ENCODE data around the gene SCLY. TPM values are rescaled to one million over a fixed set of nuclear protein-coding genes. Genes with fewer than 3 reads are reported as not detected.

Gene SCLY
- total RNA-seq, 4 donors from 2014 or later, result 13.6 to 23.3 (median 17.6) TPM

GRCh38 chr2:238121511-238122286, 60.9 kb downstream of the SCLY start:
- Histone ChIP-seq H3K36me3 (no peaks in the 10 kb centered on the region), H3K4me1 (no peaks in the 10 kb centered on the region), H3K27ac (no peak overlapping the region), H3K27me3 (peaks cover 0 to 32% of the 10 kb centered on the region in 2 donors), H3K9me3 (no peaks in the 10 kb centered on the region), H3K4me3 (no peak overlapping the region)
- WGBS, 2 donors, result 88 to 91% methylated on average over 17 to 27 of the region's 27 CpGs
- TF ChIP-seq POLR2A (IDR thresholded peaks at IDR 0.05) (no peak), EP300 (IDR thresholded peaks at IDR 0.05) (no peak), CTCF (IDR thresholded peaks at IDR 0.05) (no peak)
- no peak for DNase-seq (ENCODE audit: low spot score in 2 of 2)

- no peak for TF ChIP-seq POLR2A (IDR thresholded peaks at IDR 0.05)
- no peak for TF ChIP-seq CTCF (IDR thresholded peaks at IDR 0.05)
- Histone ChIP-seq H3K27ac (no peak overlapping the region), H3K9me3 (no peaks in the 10 kb centered on the region), H3K4me3 (no peak overlapping the region), H3K36me3 (no peaks in the 10 kb centered on the region), H3K27me3 (peaks cover 0 to 24% of the 10 kb centered on the region in 2 donors), H3K4me1 (peaks cover 0 to 7% (median 0%) of the 10 kb centered on the region in 4 donors)
- no peak for DNase-seq (ENCODE audit: low spot score in 2 of 2)
- WGBS, 2 donors, result 83 to 88% methylated on average over 8 to 22 of the region's 29 CpGs
Observed at GRCh38 chr2:238122287-238123217, 61.8 kb downstream of the SCLY start.

- Histone ChIP-seq H3K9me3 (no peaks in the 10 kb centered on the region), H3K4me1 (peaks cover 0 to 13% (median 0%) of the 10 kb centered on the region in 4 donors), H3K4me3 (no peak overlapping the region), H3K27me3 (peaks cover 0 to 15% of the 10 kb centered on the region in 2 donors), H3K36me3 (no peaks in the 10 kb centered on the region), H3K27ac (no peak overlapping the region)
- DNase-seq (ENCODE audit: low spot score in 2 of 2), result no peak
- TF ChIP-seq EP300 (IDR thresholded peaks at IDR 0.05), result no peak
- no peak for TF ChIP-seq POLR2A (IDR thresholded peaks at IDR 0.05)
- TF ChIP-seq CTCF (IDR thresholded peaks at IDR 0.05), result no peak
- 73 to 76% methylated on average over 17 to 22 of the region's 22 CpGs for WGBS, 2 donors
Observed at GRCh38 chr2:238123218-238123971, 62.6 kb downstream of the SCLY start.

- peaks cover 0 to 14% of the 10 kb centered on the region in 2 donors for H3K27me3 ChIP-seq
- no peak for TF ChIP-seq POLR2A (IDR thresholded peaks at IDR 0.05)
- no peak for TF ChIP-seq CTCF (IDR thresholded peaks at IDR 0.05)
- no peaks in the 10 kb centered on the region for H3K36me3 ChIP-seq
- H3K4me3 ChIP-seq, result no peak overlapping the region
- no peak overlapping the region for H3K27ac ChIP-seq
- peaks cover 0 to 13% (median 0%) of the 10 kb centered on the region in 4 donors for H3K4me1 ChIP-seq
- DNase-seq (ENCODE audit: low spot score in 2 of 2), result no peak
- no peaks in the 10 kb centered on the region for H3K9me3 ChIP-seq
- 76 to 78% methylated on average over 11 to 14 of the region's 14 CpGs for WGBS, 2 donors
Observed at GRCh38 chr2:238123991-238124470, 63.2 kb downstream of the SCLY start.
